ENCODE measurements around the gene OR2S2. TPM values are rescaled to one million over a fixed set of nuclear protein-coding genes. Genes with fewer than 3 reads are reported as not detected.
"Not testable (repeated sequence)": the region's sequence is repeated elsewhere in the genome, so short reads cannot be mapped to it uniquely, and the experiment has no call there.

The OR2S2 gene
- total RNA-seq, 1 donor from 2014 or later: not detected

DNA sequence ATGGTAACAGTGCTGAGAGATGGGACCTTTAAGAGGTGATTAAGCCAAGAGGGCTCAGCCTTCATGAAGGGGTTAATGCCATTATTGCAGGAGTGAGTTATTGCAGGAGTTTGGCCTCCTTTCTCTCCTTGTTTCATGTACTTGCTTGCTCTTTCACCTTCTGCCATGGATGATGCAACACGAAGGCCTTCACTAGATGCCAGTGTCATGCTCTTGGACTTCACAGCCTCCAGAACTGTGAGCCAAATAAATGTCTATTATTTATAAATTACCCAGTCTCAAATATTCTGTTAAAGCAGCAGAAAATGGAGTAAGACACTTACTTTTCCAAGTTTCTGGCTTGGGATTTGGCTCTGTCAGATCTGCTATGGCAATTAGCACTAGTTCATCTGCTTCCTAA lies 40.4 kb upstream of the OR2S2 start:
- H3K27me3 ChIP-seq: no peaks in the 10 kb centered on the region
- TF ChIP-seq, protein P1, sequence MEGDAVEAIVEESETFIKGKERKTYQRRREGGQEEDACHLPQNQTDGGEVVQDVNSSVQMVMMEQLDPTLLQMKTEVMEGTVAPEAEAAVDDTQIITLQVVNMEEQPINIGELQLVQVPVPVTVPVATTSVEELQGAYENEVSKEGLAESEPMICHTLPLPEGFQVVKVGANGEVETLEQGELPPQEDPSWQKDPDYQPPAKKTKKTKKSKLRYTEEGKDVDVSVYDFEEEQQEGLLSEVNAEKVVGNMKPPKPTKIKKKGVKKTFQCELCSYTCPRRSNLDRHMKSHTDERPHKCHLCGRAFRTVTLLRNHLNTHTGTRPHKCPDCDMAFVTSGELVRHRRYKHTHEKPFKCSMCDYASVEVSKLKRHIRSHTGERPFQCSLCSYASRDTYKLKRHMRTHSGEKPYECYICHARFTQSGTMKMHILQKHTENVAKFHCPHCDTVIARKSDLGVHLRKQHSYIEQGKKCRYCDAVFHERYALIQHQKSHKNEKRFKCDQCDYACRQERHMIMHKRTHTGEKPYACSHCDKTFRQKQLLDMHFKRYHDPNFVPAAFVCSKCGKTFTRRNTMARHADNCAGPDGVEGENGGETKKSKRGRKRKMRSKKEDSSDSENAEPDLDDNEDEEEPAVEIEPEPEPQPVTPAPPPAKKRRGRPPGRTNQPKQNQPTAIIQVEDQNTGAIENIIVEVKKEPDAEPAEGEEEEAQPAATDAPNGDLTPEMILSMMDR (IDR thresholded peaks at IDR 0.05): no peak
- TF ChIP-seq EZH2 (IDR thresholded peaks at IDR 0.05) (no peak), EZH2phosphoT487 (IDR thresholded peaks at IDR 0.05) (no peak)
- peaks cover 6% of the 10 kb centered on the region for H3K27me3 Mint-ChIP-seq (ENCODE audit: insufficient read depth, low read depth)

DNA sequence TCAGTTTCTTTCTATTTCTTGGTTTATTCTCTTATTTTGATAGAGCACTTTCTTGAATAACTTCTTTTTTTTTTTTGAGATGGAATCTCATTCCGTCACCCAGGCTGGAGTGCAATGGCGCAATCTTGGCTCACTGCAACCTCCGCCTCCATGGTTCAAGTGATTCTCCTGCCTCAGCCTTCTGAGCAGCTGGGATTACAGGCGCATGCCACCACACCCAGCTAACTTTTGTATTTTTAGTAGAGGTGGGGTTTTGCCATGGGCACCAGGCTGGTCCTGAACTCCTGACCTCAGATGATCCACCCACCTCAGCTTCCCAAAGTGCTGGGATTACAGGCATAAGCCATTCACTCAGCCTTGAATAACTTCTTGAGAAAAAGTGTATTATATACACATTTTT lies 39.1 kb upstream of the OR2S2 start:
- not testable (repeated sequence) for DNase-seq (ENCODE audit: low spot score); H3K36me3 Mint-ChIP-seq; H3K27me3 ChIP-seq; H3K36me3 ChIP-seq; H3K4me1 Mint-ChIP-seq; H3K4me3 Mint-ChIP-seq; H3K27ac ChIP-seq; H3K27me3 Mint-ChIP-seq (ENCODE audit: insufficient read depth, low read depth); H3F3A ChIP-seq (ENCODE audit: low read depth); H3K9me3 Mint-ChIP-seq; H3K4me1 ChIP-seq; H3K27ac Mint-ChIP-seq; H3K9me3 ChIP-seq (ENCODE audit: low read depth); H3K4me2 ChIP-seq; H4K20me1 ChIP-seq (ENCODE audit: low read depth); H3K4me3 ChIP-seq; H3K79me2 ChIP-seq (ENCODE audit: low read depth); H3K9ac ChIP-seq; H2AFZ ChIP-seq (replicated peaks)

More for the DNA sequence above, 40.4 kb upstream of the OR2S2 start:
- peaks cover 5% of the 10 kb centered on the region for H3K4me1 Mint-ChIP-seq
- no peak overlapping the region for H3K4me3 Mint-ChIP-seq
- no peaks in the 10 kb centered on the region for H3K36me3 Mint-ChIP-seq
- Histone ChIP-seq H3K36me3 (no peaks in the 10 kb centered on the region), H3F3A (ENCODE audit: low read depth) (peaks cover 4% of the 10 kb centered on the region), H3K9me3 (ENCODE audit: low read depth) (no peaks in the 10 kb centered on the region), H4K20me1 (ENCODE audit: low read depth) (no peaks in the 10 kb centered on the region), H3K4me2 (no peak overlapping the region), H2AFZ (replicated peaks) (no peak overlapping the region), H3K4me3 (no peak overlapping the region), H3K4me1 (no peaks in the 10 kb centered on the region), H3K9ac (no peak overlapping the region), H3K27ac (no peak overlapping the region), H3K79me2 (ENCODE audit: low read depth) (no peaks in the 10 kb centered on the region)
- peaks cover 8% of the 10 kb centered on the region for H3K9me3 Mint-ChIP-seq
- no peak for DNase-seq (ENCODE audit: low spot score)
- H3K27ac Mint-ChIP-seq: no peak overlapping the region

DNA sequence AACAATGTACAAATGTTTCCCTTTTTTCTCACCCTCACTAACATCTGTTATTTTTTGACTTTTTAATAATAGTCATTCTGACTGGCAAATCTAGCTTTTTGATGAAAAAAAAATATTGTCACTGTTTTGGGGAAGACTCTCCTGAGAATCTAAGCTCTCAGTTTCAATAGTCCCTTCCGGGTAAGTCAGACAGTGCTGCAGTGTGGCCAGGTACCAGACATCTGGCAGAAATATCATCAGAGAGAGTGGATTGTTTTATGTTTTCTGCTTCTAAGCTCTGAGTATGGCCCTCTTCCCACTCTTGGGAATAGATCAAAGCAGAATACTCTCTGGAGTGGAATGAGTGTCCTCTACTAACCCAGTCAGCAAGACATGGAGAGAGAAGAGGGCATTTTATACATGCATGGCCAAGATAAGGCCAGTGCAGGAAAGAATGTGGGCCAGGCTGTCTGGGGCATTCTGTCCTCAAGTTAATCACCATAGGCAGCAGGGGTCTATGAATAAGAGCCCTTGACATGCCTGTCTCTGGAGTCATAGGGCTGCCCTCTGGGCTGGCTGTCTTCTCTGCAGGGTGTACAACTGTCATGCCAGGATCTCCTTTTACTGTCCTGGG lies 38.5 kb upstream of the OR2S2 start:
- Mint-ChIP-seq H3K4me3 (no peak overlapping the region), H3K27ac (no peak overlapping the region), H3K4me1 (peaks cover 5% of the 10 kb centered on the region), H3K36me3 (no peaks in the 10 kb centered on the region), H3K27me3 (ENCODE audit: insufficient read depth, low read depth) (peaks cover 3% of the 10 kb centered on the region), H3K9me3 (peaks cover 8% of the 10 kb centered on the region)
- Histone ChIP-seq H3K36me3 (no peaks in the 10 kb centered on the region), H3K9ac (no peak overlapping the region), H3K4me2 (no peak overlapping the region), H3K4me3 (no peak overlapping the region), H3K9me3 (ENCODE audit: low read depth) (no peaks in the 10 kb centered on the region), H3F3A (ENCODE audit: low read depth) (peaks cover 4% of the 10 kb centered on the region), H3K27ac (no peak overlapping the region), H3K79me2 (ENCODE audit: low read depth) (no peaks in the 10 kb centered on the region), H2AFZ (replicated peaks) (no peak overlapping the region), H3K4me1 (no peaks in the 10 kb centered on the region), H4K20me1 (ENCODE audit: low read depth) (no peaks in the 10 kb centered on the region), H3K27me3 (no peaks in the 10 kb centered on the region)
- no peak for DNase-seq (ENCODE audit: low spot score)
- TF ChIP-seq EZH2phosphoT487 (IDR thresholded peaks at IDR 0.05): no peak
- no peak for TF ChIP-seq EZH2 (IDR thresholded peaks at IDR 0.05)
- TF ChIP-seq, protein P1 (IDR thresholded peaks at IDR 0.05): no peak

DNA sequence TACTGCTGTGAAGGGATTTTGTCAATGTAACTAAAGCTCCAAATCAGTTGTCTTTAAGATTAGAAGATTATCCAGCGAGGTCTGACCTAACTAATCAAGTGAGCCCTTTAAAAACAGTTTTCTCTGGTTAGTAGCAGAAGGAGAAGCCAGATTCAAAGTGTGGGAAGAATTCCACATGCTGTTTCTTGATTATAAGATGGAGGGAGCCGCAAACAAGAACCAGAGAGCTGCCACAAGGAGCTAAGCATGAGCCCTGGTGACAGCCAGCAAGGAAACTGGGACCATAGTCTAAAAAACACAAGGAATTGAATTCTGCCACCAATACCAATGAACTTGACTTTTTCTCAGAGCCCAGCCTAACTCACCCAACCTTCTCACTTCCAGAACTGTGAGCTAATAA lies 37.0 kb upstream of the OR2S2 start:
- Mint-ChIP-seq H3K4me1 (peaks cover 5% of the 10 kb centered on the region), H3K9me3 (peaks cover 8% of the 10 kb centered on the region), H3K27me3 (ENCODE audit: insufficient read depth, low read depth) (peaks cover 3% of the 10 kb centered on the region), H3K4me3 (no peak overlapping the region), H3K27ac (no peak overlapping the region), H3K36me3 (no peaks in the 10 kb centered on the region)
- Histone ChIP-seq H4K20me1 (ENCODE audit: low read depth) (no peaks in the 10 kb centered on the region), H3K36me3 (no peaks in the 10 kb centered on the region), H3K9me3 (ENCODE audit: low read depth) (no peaks in the 10 kb centered on the region), H3K9ac (no peak overlapping the region), H3K4me3 (no peak overlapping the region), H3K27me3 (peaks cover under 1% of the 10 kb centered on the region), H3F3A (ENCODE audit: low read depth) (peaks cover 4% of the 10 kb centered on the region), H3K4me1 (no peaks in the 10 kb centered on the region), H2AFZ (replicated peaks) (no peak overlapping the region), H3K27ac (no peak overlapping the region), H3K4me2 (no peak overlapping the region), H3K79me2 (ENCODE audit: low read depth) (no peaks in the 10 kb centered on the region)
- TF ChIP-seq, protein P1 (IDR thresholded peaks at IDR 0.05): no peak
- TF ChIP-seq EZH2phosphoT487 (IDR thresholded peaks at IDR 0.05): no peak
- no peak for TF ChIP-seq EZH2 (IDR thresholded peaks at IDR 0.05)
- no peak for DNase-seq (ENCODE audit: low spot score)
